Tibial artery (tissue), 4 donors: ENCODE data around the gene HSD17B11.
"Not testable (repeated sequence)": the region's sequence is repeated elsewhere in the genome, so short reads cannot be mapped to it uniquely, and the experiment has no call there.

ENCODE experiments used
- DNase-seq, 2 donors: peaks; one replicate each; pipeline ENCODE4 v3.0.0-alpha.2; 2019
- H3K27ac ChIP-seq, 2 donors: fragments of 200-600 bp; sonication (generic) in 1 of 2; 1 replicate in 1 of 2; 2 replicates in 1 of 2; pipeline ENCODE4 v1.5.1; 2018 to 2019; ENCODE audit warnings: mild to moderate bottlenecking in 1 of 2
- H3K27me3 ChIP-seq, 2 donors: fragments of 200-600 bp; sonication (generic) in 1 of 2; one replicate each; pipeline versions ENCODE4 v1.5.1 to v1.6.0; 2016 to 2019
- H3K36me3 ChIP-seq, 3 donors: fragments of 200-600 bp; sonication (generic) in 2 of 3; one replicate each; pipeline ENCODE4 v1.5.1; 2016 to 2019; ENCODE audit warnings: mild to moderate bottlenecking in 2 of 3
- H3K4me1 ChIP-seq, 4 donors: fragments of 200-600 bp; sonication (generic) in 2 of 4; 1 replicate in 3 of 4; 2 replicates in 1 of 4; pipeline ENCODE4 v1.5.1; 2016 to 2019
- H3K4me3 ChIP-seq, 2 donors: fragments of 200-600 bp; sonication (generic) in 1 of 2; 1 replicate in 1 of 2; 2 replicates in 1 of 2; pipeline ENCODE4 v1.5.1; 2018 to 2019; ENCODE audit warnings: mild to moderate bottlenecking in 2 of 2
- H3K9me3 ChIP-seq, 3 donors: fragments of 200-600 bp; sonication (generic) in 1 of 3; one replicate each; pipeline ENCODE4 v1.5.1; 2016 to 2019
- CTCF ChIP-seq, 2 experiments: fragments of 200-600 bp in 1 of 2; fragments of 450-650 bp in 1 of 2; IDR thresholded peaks; one replicate each; pipeline ENCODE4 v1.5.1; 2017 to 2019; ENCODE audit warnings: antibody characterized with exemption in 2 of 2, mild to moderate bottlenecking in 1 of 2, moderate library complexity in 1 of 2
- intact Hi-C: fragments of 100-400 bp; cut with DNase I; formaldehyde crosslinking; loops from one replicate; pipeline ENCODE4 v1.15.0; 2023; ENCODE audit warnings: low total_unique reads

The HSD17B11 gene

GRCh38 chr4:87345139-87345538, 45.8 kb downstream of the HSD17B11 start:
- Histone ChIP-seq H3K36me3 (peaks cover 10 to 23% (median 21%) of the 10 kb centered on the region in 3 donors), H3K9me3 (peaks cover 0 to 18% (median 0%) of the 10 kb centered on the region in 3 donors), H3K27me3 (no peaks in the 10 kb centered on the region), H3K27ac (no peak overlapping the region), H3K4me3 (no peak overlapping the region), H3K4me1 (peaks cover 0 to 16% (median 0%) of the 10 kb centered on the region in 4 donors)
- DNase-seq, result no peak
- intact Hi-C loops, result no loop called here
- TF ChIP-seq CTCF (IDR thresholded peaks at IDR 0.05), result no peak

GRCh38 chr4:87342872-87343271, 48.1 kb downstream of the HSD17B11 start:
- no peak for TF ChIP-seq CTCF (IDR thresholded peaks at IDR 0.05)
- peaks cover 0 to 32% (median 4%) of the 10 kb centered on the region in 4 donors for H3K4me1 ChIP-seq
- H3K27ac ChIP-seq, result peak overlapping the region; percentile 30 to 71
- H3K36me3 ChIP-seq, result peaks cover 10 to 42% (median 27%) of the 10 kb centered on the region in 3 donors
- H3K27me3 ChIP-seq, result no peaks in the 10 kb centered on the region
- H3K4me3 ChIP-seq, result no peak overlapping the region
- H3K9me3 ChIP-seq, result peaks cover 0 to 18% (median 0%) of the 10 kb centered on the region in 3 donors
- DNase-seq, result no peak
- intact Hi-C loops, result no loop called here

GRCh38 chr4:87341954-87342635, 48.9 kb downstream of the HSD17B11 start:
- DNase-seq, result peak; percentile 59 to 84
- H3K9me3 ChIP-seq, result peaks cover 0 to 18% (median 0%) of the 10 kb centered on the region in 3 donors
- intact Hi-C loops, H3K27me3 ChIP-seq: not testable (repeated sequence)
- peak overlapping the region; percentile 36 for H3K4me3 ChIP-seq
- peak overlapping the region; percentile 57 to 71 for H3K27ac ChIP-seq
- peaks cover 0 to 32% (median 4%) of the 10 kb centered on the region in 4 donors for H3K4me1 ChIP-seq
- H3K36me3 ChIP-seq, result peaks cover 10 to 50% (median 35%) of the 10 kb centered on the region in 3 donors

- TF ChIP-seq CTCF (IDR thresholded peaks at IDR 0.05), result no peak
- H3K9me3 ChIP-seq, result no peaks in the 10 kb centered on the region
- H3K36me3 ChIP-seq, result peaks cover 6 to 61% (median 24%) of the 10 kb centered on the region in 3 donors
- peaks cover 0 to 32% (median 4%) of the 10 kb centered on the region in 4 donors for H3K4me1 ChIP-seq
- no peak for DNase-seq
- intact Hi-C loops, result no loop called here
- peak overlapping the region; percentile 32 to 71 for H3K27ac ChIP-seq
- no peaks in the 10 kb centered on the region for H3K27me3 ChIP-seq
- H3K4me3 ChIP-seq, result no peak overlapping the region
Observed at GRCh38 chr4:87339440-87339839, 51.5 kb downstream of the HSD17B11 start.

GRCh38 chr4:87337361-87337760, 53.6 kb downstream of the HSD17B11 start:
- H3K4me3 ChIP-seq, result no peak overlapping the region
- intact Hi-C loops, result no loop called here

More at GRCh38 chr4:87337361-87337760, 53.6 kb downstream of the HSD17B11 start:
- Histone ChIP-seq H3K27me3 (no peaks in the 10 kb centered on the region), H3K9me3 (peaks cover 0 to 13% (median 10%) of the 10 kb centered on the region in 3 donors), H3K27ac (no peak overlapping the region), H3K4me1 (peaks cover 0 to 23% (median 4%) of the 10 kb centered on the region in 4 donors), H3K36me3 (peaks cover 6 to 61% (median 23%) of the 10 kb centered on the region in 3 donors)
- no peak for TF ChIP-seq CTCF (IDR thresholded peaks at IDR 0.05)
- DNase-seq, result no peak
